OCI-M1 (cell line): ENCODE measurements around the gene NEURL3.
A peak's percentile ranks its signal among the peaks of the same experiment; 100 is the strongest.
"Not testable (repeated sequence)": the region's sequence is repeated elsewhere in the genome, so short reads cannot be mapped to it uniquely, and the experiment has no call there.

Experiments used
- DNase-seq: peaks from one replicate; lab custom pipeline; 2025; lab: John Stamatoyannopoulos, UW

Gene NEURL3

GRCh38 chr2:96505231-96505889 is at the start of gene NEURL3:
NEURL3 (minus strand) TSS chr2:96505357; CDS start chr2:96505286, 71 bp downstream.
- DNase-seq = no peak

DNA sequence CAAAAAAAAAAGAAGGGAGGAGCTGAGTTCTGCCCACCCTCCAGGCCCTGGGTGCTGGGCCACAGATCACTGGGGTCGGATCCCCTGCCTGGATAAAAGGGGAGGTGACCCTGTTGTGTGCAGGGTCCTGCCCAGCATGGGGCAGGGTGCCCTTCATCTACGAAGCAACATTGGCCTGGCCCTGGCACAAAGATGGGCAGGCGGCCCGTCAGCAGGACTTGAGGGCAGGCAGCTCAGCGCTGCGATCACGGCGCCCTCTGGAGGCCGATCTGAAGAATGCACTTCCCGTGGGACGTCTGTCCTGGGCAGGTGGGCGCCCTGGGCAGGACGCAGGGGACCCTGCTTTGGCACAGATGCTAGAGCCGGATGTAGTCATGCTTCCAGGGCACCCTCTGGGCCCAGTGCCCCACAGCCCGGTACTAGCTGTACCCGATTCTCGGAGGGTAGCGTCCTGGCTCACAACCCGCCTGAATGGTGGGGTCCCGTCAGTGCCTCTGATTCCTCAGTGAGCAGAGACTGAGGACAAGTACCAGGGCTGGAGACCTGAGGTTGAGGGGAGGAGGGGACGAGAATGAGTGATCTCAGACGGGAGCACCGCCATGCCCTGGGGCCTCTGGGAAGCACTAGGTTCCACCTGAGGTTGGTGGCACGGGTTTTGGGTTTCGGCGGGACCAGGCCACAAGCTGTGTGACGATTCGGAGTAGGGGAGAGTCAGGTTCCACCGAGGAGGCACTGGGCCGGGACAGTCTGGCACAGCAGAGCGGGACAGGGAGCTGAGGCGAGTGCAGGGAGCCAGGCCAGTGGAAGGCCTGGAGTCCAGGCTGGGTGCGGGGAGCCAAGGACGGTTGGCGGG is 49.4 kb upstream of the NEURL3 start:
- peak; percentile 68 for DNase-seq

- DNase-seq = not testable (repeated sequence)
Observed at GRCh38 chr2:96553957-96554292, 48.8 kb upstream of the NEURL3 start.

DNA sequence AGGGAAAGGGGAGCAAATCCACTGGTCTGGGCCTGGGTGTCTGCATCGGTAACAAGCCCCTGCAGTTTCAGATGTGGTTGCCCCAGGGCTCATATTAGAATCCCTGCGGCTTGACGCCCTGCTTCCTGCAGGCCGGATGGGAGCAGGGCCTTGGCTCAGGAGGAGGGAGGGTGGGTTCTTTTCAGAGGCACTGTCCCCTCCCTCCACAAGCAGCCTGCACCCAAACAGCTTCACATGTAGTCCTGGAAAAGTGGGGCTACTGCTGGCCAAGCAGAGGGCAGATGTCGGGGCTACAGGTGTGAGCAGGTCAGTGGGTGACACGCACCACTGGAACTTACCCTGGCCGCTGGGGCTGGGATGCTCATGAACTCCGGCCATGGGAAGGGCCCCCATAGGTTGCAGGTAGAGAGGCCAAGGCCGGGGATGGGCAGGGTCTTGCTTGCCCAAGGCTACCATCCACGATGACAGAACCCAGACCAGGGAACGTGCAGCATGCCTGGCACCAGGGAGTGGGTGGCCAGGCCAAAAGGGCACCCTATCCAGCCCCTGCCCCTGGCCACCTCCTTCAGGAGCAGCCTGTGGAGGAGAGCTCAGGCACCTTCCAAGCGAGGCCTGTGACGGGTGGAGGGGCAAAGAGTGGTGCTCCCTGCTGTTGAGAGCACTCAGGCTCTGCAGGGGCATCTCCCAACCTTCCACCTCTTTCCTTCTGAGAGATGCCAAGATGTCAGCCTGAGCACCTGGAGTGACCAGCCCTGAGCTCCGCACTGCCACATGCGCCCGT is 48.2 kb upstream of the NEURL3 start:
- DNase-seq = no peak

DNA sequence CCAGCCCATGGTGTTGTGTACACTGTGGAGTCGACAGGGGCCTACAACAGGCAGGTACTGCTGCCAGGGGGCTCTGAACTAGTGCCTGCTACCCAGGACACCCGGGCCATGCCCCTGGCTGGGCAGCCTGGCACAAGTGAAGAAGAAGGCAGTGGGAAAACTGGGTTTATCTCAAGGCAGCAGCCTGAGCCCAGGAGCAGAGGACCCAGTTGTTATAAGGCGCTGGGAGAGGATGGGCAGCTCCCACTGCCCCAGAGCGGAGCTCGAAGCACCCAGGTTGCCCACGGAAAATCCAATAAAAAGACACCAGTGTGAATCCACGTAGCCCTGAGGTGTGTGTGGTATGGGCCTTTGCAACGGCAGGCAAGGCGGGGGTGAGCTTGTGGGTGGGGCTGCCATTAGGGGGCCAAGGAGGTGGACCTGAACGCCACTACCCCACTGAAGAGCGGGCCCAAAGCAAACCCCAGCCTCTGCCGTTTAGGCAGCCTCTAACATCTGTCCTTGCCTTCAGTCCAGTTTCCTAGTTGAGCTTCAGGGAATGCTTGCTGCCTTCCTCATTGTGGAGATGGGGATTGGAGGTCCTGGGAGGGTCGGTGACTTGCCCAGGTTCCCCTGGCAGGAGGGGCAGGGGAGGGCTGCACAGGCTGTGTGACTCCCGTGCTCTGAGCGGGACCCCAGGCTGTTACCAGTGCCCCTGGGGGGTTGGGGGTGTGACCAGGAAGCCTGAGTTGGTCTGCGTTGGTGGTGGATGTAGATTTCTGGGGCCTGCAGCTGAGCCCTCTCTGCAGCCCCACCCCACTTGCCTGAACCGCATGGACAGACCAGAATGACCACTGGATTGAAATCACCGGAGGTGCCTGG is 47.4 kb upstream of the NEURL3 start:
- no peak for DNase-seq

DNA sequence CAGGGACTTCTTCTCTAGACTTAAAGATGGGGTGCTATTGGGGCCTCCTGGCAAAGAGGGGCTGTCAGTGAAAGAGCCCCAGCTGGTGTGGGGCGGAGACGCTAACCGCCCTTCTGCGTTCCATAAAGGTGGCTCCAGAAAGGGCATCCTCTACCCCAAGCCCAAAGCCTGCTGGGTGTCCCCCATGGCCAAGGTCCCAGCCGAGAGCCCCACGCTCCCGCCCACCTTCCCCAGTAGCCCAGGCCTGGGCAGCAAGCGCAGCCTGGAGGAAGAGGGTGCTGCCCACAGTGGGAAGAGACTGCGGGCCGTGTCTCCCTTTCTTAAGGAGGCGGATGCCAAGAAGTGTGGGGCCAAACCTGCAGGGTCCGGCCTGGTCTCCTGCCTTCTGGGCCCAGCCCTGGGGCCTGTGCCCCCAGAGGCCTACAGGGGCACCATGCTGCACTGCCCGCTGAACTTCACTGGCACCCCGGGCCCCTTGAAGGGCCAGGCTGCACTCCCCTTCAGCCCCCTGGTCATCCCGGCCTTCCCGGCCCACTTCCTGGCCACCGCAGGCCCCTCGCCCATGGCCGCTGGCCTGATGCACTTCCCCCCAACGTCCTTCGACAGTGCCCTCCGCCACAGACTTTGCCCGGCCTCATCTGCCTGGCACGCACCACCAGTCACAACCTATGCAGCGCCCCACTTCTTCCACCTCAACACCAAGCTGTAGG is 46.6 kb upstream of the NEURL3 start:
- no peak for DNase-seq

DNA sequence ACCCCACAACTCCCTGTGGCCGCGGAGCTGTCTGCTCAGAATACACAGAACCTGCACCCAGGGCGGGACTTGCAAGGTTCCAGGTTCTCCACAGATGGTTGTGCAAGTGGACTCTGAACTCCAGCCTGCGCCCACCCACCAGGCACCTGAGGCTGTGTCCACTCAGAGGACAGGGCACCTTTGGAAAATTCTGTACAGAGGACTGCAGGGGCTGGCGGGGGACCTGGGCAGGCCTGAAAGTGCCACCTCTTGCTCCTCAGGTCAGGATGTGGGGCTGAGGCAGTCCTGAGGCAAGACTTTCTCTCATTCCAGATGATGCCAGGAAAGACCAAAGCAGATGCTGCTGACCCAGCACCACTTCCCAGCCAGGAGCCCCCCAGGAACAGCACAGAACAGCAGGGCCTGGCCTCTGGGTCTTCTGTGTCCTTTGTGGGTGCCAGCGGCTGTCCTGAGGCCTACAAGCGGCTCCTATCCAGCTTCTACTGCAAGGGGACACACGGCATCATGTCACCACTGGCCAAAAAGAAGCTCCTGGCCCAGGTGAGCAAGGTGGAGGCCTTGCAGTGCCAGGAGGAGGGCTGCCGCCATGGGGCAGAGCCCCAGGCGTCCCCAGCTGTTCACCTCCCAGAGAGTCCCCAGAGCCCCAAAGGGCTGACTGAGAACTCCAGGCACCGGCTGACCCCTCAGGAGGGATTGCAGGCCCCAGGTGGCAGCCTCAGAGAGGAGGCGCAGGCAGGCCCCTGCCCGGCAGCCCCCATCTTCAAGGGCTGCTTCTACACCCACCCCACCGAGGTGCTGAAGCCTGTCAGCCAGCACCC is 45.8 kb upstream of the NEURL3 start:
- no peak for DNase-seq

DNA sequence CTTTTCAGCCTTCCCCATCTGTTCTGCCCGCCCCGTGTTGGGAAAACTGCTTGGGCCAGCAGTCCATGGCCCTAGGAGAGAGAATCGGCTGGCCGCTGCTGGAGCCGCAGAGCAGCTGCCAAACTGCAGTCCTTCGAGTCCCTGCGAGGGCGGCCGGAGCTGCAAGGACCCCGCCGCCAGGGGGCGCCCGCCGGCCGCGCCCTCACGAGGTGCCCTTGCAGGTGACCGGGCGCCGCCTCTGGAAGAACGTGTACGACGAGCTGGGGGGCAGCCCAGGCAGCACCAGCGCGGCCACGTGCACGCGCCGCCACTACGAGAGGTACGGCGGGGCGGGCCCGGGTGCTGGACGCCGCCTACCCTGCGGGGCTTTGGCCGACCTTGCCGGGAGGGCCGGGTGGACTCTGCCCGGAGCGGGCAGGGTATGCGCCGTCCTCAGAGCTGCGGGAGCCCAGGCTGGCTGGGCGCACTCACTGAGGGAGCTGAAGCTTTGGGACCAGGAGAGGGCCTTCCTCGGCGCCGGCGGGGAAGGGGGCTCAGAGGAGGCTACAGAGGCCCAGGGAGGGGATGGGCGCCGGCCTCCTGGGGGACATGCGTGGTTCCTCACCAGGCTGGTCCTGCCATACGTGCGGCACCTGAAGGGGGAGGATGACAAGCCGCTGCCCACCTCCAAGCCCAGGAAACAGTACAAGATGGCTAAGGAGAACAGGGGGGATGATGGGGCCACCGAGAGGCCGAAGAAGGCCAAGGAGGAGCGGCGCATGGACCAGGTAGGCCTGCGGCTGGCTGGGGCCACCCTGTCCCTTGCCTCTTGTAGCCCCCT is 45.0 kb upstream of the NEURL3 start:
- peak; percentile 67 for DNase-seq

DNA sequence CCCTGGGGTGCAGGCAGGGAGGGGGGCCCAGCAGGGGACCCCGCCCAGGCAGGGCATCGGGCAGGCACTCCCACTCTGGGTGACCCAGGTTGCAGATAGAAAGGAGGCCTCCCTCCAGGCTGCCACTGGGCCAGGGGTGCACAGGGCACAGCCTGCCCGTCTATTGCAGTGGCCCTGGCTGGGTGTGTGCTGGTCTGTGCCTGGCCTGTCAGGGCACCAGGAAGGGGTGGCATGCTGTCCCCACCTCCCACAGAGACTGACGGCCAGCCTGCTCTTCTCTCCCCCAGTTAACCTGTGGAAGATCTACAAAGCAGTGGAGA is 44.3 kb upstream of the NEURL3 start:
- DNase-seq = no peak

DNA sequence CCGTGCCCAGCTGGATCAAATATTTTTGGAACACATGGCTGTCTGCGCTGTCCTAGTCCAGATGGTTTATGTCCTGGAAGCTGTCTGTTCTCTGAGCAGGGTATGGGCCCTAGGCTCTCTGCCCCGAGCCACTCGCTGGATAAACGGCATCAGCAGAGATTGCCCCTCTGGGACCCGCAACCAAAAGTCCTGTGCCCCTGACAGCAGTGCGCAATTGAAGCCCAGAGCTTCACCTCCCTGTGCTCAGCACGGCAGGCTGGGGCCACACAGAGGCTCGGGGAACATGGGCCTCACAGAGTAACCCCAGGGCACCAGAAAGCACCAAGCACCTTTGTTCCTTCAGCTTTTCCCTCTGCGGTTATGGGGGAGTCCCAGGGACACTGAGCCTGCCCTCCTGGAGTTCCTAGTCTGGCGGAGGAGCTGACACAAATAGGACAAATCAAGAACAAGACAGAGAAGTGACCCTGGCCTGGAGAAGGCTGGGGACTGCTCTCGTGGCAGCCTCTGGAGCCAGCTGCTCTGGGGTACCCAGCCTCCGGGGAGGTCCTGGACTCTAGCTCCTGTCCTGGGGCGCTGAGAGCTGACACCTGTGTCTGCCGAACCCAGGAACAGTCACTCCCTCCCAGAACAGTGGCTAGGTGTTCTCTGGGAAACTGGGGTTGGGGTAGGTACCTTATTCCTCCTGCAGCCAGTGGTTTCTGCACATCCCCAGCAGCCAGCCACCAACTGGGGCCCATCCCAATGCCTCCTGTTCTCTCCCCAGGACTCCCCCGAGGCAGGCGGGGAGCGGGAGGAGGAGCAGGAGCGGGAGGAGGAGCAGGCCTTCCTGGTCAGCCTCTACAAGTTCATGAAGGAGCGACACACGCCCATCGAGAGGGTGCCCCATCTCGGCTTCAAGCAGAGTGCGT is 43.7 kb upstream of the NEURL3 start:
- DNase-seq = no peak

DNA sequence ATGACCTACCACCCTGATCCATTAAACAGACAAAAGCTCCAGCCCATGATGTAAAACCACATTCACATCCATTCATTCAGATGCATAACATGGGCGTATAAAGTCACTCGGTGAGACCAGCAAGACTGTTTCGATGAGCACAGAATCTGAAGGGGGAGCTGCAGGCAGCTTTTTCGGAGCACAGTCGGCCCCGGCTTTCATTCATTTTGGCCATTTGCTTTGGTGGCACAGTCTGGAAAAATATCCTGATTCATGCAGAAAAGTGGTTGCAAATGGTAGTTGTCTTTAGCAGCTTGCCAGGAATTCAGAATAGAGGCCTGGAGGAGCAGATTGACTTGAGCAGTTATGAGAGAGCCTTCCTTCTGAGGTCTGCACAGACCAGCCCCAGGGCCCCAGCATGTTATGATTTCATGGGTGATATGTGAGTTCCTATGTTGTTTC is 42.6 kb upstream of the NEURL3 start:
- no peak for DNase-seq

GRCh38 chr2:96547203-96547641 is 42.1 kb upstream of the NEURL3 start:
- DNase-seq = no peak

DNA sequence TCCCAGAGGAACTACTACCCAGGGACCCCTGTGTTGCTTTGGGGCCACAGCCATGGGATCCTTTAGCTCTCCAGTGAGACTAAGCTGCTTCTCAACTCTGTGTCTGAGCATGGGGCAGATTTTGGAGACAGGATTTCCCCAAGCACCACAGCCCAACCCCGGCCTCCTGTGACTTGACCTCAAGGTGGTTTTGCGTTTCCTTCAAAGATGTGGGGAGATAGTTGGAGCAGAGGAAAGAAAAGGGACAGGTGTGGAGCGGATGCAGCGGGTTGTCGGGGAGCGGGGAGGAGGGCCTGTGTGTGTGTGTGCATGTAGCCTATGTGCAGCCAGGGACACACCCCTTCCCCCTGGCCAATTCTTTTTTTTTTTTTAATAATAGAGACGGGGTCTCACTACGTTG is 41.6 kb upstream of the NEURL3 start:
- DNase-seq = no peak

GRCh38 chr2:96546321-96546720 is 41.2 kb upstream of the NEURL3 start:
- no peak for DNase-seq

GRCh38 chr2:96542357-96542977 is 37.3 kb upstream of the NEURL3 start:
- DNase-seq = no peak

DNA sequence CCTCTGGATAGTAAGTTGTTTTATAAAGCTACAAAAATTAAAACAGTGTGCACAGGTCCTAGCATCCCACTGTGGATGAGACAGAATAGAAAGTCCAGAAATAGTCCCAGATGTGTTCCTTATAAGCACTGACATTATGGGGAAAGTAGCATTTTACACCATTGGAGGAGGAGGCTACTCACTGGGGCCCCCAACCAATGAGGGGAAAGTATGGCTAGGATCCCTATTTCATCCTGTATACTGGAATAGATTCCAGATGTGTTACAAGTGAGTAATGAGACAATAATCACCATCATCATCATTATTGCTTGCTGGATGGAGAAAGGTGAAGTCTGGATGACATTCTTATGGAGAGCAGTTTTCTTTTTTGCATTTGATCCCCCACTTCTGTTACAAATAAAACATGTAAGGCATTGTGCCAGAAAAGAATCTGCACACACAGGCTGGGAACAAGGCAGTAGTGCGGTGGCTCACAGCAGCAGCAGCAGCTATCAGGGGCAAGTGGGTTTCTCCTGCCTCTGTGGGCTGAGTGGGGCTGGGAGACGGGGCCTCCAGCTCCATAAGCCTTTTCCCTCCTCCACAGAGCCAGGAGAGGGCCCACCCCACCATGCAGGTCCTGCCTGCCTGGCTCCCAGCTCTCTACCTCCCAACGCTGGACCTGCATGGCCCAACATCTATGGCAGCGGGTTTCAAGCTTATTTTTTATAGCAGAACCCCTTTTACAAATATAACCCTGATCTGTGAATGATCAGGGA is 36.4 kb upstream of the NEURL3 start:
- no peak for DNase-seq

GRCh38 chr2:96540136-96540535 is 35.0 kb upstream of the NEURL3 start:
- no peak for DNase-seq
